ENCODE results near the gene SLX4IP.

Gene SLX4IP

GRCh38 chr20:10666221-10667076, 231.3 kb downstream of the SLX4IP start:
- DNase-seq (ENCODE audit: low read depth) = no peak

GRCh38 chr20:10667077-10667401, 231.9 kb downstream of the SLX4IP start:
- DNase-seq (ENCODE audit: low read depth) = no peak

GRCh38 chr20:10667560-10668167, 232.6 kb downstream of the SLX4IP start:
- no peak for DNase-seq (ENCODE audit: low read depth)

- DNase-seq (ENCODE audit: low read depth) = no peak
Observed at GRCh38 chr20:10668677-10669368, 233.7 kb downstream of the SLX4IP start.

GRCh38 chr20:10669843-10670446, 234.8 kb downstream of the SLX4IP start:
- no peak for DNase-seq (ENCODE audit: low read depth)

- no peak for DNase-seq (ENCODE audit: low read depth)
Observed at GRCh38 chr20:10670501-10671220, 235.6 kb downstream of the SLX4IP start.

- DNase-seq (ENCODE audit: low read depth) = no peak
Observed at GRCh38 chr20:10671221-10671918, 236.3 kb downstream of the SLX4IP start.

GRCh38 chr20:10671919-10672623, 237.0 kb downstream of the SLX4IP start:
- no peak for DNase-seq (ENCODE audit: low read depth)

GRCh38 chr20:10672624-10673127, 237.6 kb downstream of the SLX4IP start:
- DNase-seq (ENCODE audit: low read depth) = no peak

- DNase-seq (ENCODE audit: low read depth) = no peak
Observed at GRCh38 chr20:10673176-10673841, 238.2 kb downstream of the SLX4IP start.

GRCh38 chr20:10673842-10674683, 239.0 kb downstream of the SLX4IP start, which contains the start of gene JAG1:
JAG1 (minus strand) TSS chr20:10673999; CDS start chr20:10673530, 469 bp downstream.
- no peak for DNase-seq (ENCODE audit: low read depth)

- DNase-seq (ENCODE audit: low read depth) = no peak
Observed at GRCh38 chr20:10674684-10675449, 239.8 kb downstream of the SLX4IP start.

GRCh38 chr20:10675450-10675848, 240.3 kb downstream of the SLX4IP start:
- no peak for DNase-seq (ENCODE audit: low read depth)

GRCh38 chr20:10676518-10676917, 241.4 kb downstream of the SLX4IP start:
- DNase-seq (ENCODE audit: low read depth) = no peak
